Neural cell (in vitro differentiated cells): ENCODE data around the gene ZNF883.

Experiments
- CTCF ChIP-seq: fragments of 450-650 bp; IDR thresholded peaks from 2 replicates; pipeline ENCODE4 v1.5.1; 2014; ENCODE audit warnings: antibody characterized with exemption, mild to moderate bottlenecking, moderate library complexity; ENCODE audit not compliant: poor library complexity, severe bottlenecking
- EP300 ChIP-seq: fragments of 450-650 bp; conservative IDR thresholded peaks from 2 replicates; pipeline ENCODE4 v1.6.1; 2014; ENCODE audit warnings: antibody characterized with exemption, mild to moderate bottlenecking, moderate library complexity; ENCODE audit not compliant: poor library complexity, severe bottlenecking
- EZH2 ChIP-seq: fragments of 200-600, 300-800 bp; shearing (Covaris generic), sonication (generic); IDR thresholded peaks from 2 replicates; pipeline ENCODE4 v1.6.1; 2014; ENCODE audit warnings: antibody characterized with exemption, low read length, borderline replicate concordance, mild to moderate bottlenecking; ENCODE audit not compliant: insufficient read depth, poor library complexity, severe bottlenecking
- MXI1 ChIP-seq: fragments of 450-650 bp; conservative IDR thresholded peaks from 2 replicates; pipeline ENCODE4 v1.6.1; 2014; ENCODE audit warnings: antibody characterized with exemption, mild to moderate bottlenecking; ENCODE audit not compliant: poor library complexity, severe bottlenecking
- POLR2AphosphoS5 ChIP-seq: IDR thresholded peaks from 2 replicates; pipeline ENCODE4 v1.6.1; 2012
- RAD21 ChIP-seq: fragments of 450-650 bp; conservative IDR thresholded peaks from 2 replicates; pipeline ENCODE4 v1.6.1; 2014; ENCODE audit warnings: antibody characterized with exemption, mild to moderate bottlenecking, moderate library complexity
- SMC3 ChIP-seq: fragments of 450-650 bp; conservative IDR thresholded peaks from 2 replicates; pipeline ENCODE4 v1.6.1; 2014; ENCODE audit warnings: antibody characterized with exemption, mild to moderate bottlenecking, moderate library complexity; ENCODE audit not compliant: poor library complexity
- TAF1 ChIP-seq: IDR thresholded peaks from 2 replicates; pipeline ENCODE4 v1.6.1; 2012; ENCODE audit warnings: low read depth
- TF ChIP-seq, protein P1 (sequence below): IDR thresholded peaks from 2 replicates; pipeline ENCODE4 v1.6.1; 2012; ENCODE audit warnings: borderline replicate concordance

DNA sequence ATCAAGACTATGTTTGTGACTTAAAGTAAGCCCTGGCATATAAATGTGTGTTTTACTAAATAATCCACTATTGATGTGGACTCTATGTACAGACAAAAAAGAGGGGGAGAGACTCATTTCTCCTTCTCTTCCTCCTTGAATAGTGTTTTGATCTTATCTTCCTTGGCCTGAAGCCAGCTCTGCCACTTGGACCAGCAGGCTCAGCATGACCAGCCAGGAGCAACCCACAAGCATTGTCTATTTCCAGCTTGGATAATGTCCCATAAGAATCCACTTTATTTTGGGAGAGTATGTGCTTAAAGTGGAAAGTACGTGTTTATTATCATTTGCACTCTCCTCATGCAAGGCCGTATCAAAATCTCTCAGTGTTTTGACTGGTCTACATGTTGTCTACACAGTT is 97.5 kb downstream of the ZNF883 start:
- TF ChIP-seq POLR2AphosphoS5 (no peak), CTCF (no peak), RAD21 (no peak), EZH2 (no peak), EP300 (no peak), TAF1 (no peak), SMC3 (no peak), MXI1 (no peak)
- TF ChIP-seq, protein P1, sequence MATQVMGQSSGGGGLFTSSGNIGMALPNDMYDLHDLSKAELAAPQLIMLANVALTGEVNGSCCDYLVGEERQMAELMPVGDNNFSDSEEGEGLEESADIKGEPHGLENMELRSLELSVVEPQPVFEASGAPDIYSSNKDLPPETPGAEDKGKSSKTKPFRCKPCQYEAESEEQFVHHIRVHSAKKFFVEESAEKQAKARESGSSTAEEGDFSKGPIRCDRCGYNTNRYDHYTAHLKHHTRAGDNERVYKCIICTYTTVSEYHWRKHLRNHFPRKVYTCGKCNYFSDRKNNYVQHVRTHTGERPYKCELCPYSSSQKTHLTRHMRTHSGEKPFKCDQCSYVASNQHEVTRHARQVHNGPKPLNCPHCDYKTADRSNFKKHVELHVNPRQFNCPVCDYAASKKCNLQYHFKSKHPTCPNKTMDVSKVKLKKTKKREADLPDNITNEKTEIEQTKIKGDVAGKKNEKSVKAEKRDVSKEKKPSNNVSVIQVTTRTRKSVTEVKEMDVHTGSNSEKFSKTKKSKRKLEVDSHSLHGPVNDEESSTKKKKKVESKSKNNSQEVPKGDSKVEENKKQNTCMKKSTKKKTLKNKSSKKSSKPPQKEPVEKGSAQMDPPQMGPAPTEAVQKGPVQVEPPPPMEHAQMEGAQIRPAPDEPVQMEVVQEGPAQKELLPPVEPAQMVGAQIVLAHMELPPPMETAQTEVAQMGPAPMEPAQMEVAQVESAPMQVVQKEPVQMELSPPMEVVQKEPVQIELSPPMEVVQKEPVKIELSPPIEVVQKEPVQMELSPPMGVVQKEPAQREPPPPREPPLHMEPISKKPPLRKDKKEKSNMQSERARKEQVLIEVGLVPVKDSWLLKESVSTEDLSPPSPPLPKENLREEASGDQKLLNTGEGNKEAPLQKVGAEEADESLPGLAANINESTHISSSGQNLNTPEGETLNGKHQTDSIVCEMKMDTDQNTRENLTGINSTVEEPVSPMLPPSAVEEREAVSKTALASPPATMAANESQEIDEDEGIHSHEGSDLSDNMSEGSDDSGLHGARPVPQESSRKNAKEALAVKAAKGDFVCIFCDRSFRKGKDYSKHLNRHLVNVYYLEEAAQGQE, result no peak
